Transverse colon (tissue), 3 donors: Measurements from ENCODE around the gene ANKRD11.

ENCODE experiments used
- CTCF ChIP-seq, 5 experiments: fragments of 200-600 bp in 3 of 5; fragments of 450-650 bp in 2 of 5; sonication (generic) in 3 of 5; IDR thresholded peaks; 1 replicate in 2 of 5; 2 replicates in 3 of 5; pipeline ENCODE4 v1.5.1; 2016 to 2017; ENCODE audit warnings: antibody characterized with exemption in 5 of 5, inconsistent platforms in 3 of 5, mild to moderate bottlenecking in 2 of 5, moderate library complexity in 1 of 5
- EP300 ChIP-seq: sonication (generic); formaldehyde crosslinking; IDR thresholded peaks from one replicate; pipeline ENCODE4 v1.6.1; 2017; ENCODE audit warnings: antibody characterized with exemption, low read depth
- POLR2A ChIP-seq: fragments of 450-650 bp; IDR thresholded peaks from one replicate; pipeline ENCODE4 v1.6.1; 2016; ENCODE audit warnings: antibody characterized with exemption, mild to moderate bottlenecking, moderate library complexity

- TF ChIP-seq POLR2A, result no peak
- no peak for TF ChIP-seq CTCF (IDR thresholded peaks at IDR 0.05)
- no peak for TF ChIP-seq EP300
Measured at GRCh38 chr16:89369266-89369895, 121.0 kb downstream of the ANKRD11 start.
